GM21576 (cell line): ENCODE data around the gene PLXND1.

Source experiments
- ATAC-seq: cut with Tn5 transposase; IDR thresholded peaks from one replicate; pipeline ENCODE4 v1.9.1; 2021; ENCODE audit warnings: mild to moderate bottlenecking, moderate library complexity; ENCODE audit not compliant: unreplicated experiment

The PLXND1 gene

DNA sequence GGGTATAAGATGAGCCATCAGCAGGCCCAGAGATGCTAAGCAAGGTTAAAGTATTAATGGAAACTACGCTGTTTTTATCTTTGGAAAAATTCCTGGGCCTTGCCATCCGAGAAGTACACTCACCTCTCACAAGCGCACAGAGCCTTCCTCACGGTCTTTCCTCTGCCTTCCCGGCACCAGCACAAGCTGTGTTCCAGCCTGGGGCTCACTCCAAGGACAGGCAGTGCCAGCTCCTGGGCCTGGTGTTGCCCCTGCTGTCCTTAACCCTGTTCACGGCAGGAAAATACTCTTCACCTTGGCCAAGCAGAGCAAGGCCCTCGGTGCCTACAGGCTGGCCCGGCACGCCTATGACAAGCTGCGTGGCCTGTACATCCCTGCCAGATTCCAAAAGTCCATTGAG, 92.4 kb downstream of the PLXND1 start:
- no peak for ATAC-seq

DNA sequence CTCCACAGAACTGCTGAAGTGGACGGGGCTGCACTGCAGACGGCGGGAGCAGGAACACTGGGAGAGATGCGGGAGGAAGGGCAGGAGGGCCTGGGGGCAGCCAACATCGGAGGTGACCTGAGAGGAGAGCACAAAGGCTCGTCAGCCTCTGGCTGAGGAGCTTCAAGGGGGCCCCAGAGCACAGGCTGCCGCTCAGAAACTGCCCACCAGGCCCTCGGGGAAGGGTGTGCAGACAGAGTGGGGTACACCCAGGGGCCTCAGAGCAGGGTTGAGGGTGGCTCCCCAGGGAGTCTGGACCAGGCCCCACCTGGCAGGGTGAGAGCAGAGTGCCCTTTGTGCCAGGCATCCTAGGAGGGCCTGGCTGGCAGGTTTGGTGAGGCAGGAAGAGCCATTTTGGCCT, 92.8 kb downstream of the PLXND1 start:
- no peak for ATAC-seq

DNA sequence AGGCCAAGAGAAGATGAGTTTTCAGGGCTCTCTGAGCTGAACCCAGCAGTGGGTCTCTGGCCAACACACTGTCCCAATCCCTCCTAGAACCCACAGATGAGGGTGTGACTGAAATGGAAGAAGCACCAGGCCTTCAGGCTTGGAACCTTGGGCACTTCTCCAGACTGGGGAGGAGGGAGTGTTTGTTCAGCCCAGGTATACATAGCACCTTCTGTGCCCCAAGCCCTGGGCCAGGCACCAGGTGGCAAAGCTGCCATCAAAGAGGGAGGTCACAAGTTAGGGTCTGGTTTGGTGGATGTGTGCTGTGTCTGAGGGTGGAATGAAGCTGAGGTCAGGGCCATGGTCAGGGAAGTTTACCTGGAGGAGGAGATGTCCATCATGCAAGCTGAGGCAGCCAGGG, 93.9 kb downstream of the PLXND1 start:
- ATAC-seq = no peak

DNA sequence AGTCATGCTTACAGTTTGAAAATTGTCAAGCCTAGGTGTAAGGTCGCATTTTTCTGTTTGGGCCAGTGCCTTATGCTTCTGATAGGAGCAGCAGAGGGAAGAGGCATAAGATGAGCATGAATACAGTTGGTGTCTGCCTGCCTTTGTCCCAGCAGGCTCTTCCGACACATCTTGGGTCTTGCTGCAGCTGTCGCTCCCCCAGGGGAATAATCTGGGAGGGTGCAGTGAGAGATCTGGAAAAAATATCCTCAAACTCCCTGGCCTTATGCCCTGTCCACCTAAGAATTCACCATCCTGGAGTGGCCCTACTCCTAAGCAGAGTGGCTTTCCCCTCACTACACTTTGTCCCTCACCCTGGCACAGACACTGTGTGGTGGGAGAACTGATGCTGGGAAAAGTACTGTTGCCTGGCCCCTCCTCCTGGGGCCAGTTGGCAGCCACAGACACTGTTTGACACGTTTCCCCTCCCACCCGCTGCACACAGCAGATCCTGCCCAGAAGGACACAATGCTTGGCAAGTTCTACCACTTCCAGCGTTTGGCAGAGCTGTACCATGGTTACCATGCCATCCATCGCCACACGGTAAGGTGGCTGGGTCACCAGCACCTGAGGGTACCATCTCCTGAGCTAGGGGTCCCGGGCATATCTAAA, 99.2 kb downstream of the PLXND1 start:
- no peak for ATAC-seq

DNA sequence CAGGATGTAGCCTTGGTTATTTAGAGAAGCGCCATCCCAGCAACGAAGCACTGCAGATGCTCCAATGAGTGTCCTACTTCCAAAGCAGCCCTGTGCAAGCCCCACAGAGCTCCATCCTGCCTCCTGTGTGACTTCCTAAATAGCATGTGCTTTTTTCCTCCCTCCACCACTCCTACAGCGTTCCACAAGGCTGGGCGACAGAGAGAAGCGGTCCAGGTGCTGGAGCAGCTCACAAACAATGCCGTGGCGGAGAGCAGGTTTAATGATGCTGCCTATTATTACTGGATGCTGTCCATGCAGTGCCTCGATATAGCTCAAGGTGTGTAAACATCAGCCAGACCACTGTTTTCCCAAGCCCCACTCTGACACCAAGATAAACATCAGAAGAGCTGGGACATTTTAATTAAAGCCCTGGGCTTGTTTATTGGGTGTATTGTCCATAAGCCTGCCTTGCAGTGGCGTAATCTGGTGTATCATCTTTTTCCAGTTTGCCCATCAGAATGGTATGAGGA, 100.2 kb downstream of the PLXND1 start:
- ATAC-seq = no peak

DNA sequence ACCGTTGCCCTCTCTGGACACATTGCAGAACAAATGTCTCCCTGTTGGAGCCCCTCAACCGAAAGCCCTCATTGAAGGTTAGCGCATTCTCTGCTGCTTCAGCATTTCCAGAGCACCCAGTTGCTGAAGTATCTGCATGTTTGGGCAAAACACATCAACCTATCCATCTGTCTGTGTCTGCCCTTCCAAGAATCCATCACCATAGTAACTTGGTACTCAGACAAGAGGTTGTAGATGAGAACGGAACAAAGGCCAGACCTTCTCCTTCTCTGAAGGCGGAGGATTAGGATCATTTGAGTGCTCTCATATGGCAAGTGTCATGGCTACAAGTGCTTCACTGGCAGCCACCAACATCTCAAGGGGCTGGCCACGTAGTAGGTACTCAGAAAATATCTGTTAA, 101.1 kb downstream of the PLXND1 start:
- no peak for ATAC-seq
